DND-41 (cell line): ENCODE results near the gene HAP1.

ENCODE experiments used
- CTCF ChIP-seq: IDR thresholded peaks from 2 replicates; pipeline ENCODE4 v1.5.1; 2012; ENCODE audit warnings: borderline replicate concordance, low read length, moderate library complexity, mild to moderate bottlenecking; ENCODE audit not compliant: poor library complexity, severe bottlenecking; ENCODE audit errors: extremely low read depth
- EZH2 ChIP-seq: IDR thresholded peaks from 3 replicates; pipeline ENCODE4 v1.6.1; 2012; ENCODE audit warnings: borderline replicate concordance, low read depth, mild to moderate bottlenecking, moderate library complexity, low read length, inconsistent platforms; ENCODE audit not compliant: severe bottlenecking

GRCh38 chr17:41777574-41778188, 43.2 kb upstream of the HAP1 start:
- TF ChIP-seq CTCF = no peak
- TF ChIP-seq EZH2 = no peak
